PC-9 (cell line): ENCODE measurements around the gene EXOC4.

Experiments
- CTCF ChIP-seq: fragments of 200-600 bp; sonication (generic); conservative IDR thresholded peaks from 2 replicates; pipeline ENCODE4 v1.6.1; 2017; ENCODE audit warnings: mixed run types, antibody characterized with exemption, mild to moderate bottlenecking, moderate library complexity
- EZH2 ChIP-seq: fragments of 200-600 bp; sonication (generic); IDR thresholded peaks from 2 replicates; pipeline ENCODE4 v1.8.0; 2017; ENCODE audit warnings: antibody characterized with exemption, low read depth

- TF ChIP-seq CTCF (no peak), EZH2 (no peak)
Observed at GRCh38 chr7:133371616-133372015, 118.7 kb downstream of the EXOC4 start.
